MM.1S (cell line): ENCODE results near the gene HLA-DPA1.

Experiments
- DNase-seq: peaks from one replicate; pipeline ENCODE4 v3.0.0-alpha.2; 2015
- H2AFZ ChIP-seq: fragments of 300-600 bp; sonication (generic); 2 replicates; pipeline ENCODE4 v1.6.0; 2016; ENCODE audit warnings: antibody characterized with exemption, low read length
- H3F3A ChIP-seq: fragments of 300-600 bp; sonication (generic); 2 replicates; pipeline ENCODE4 v1.6.1; 2016; ENCODE audit warnings: mild to moderate bottlenecking, antibody characterized with exemption, low read length, moderate library complexity, mixed read lengths; ENCODE audit not compliant: insufficient read depth
- H3K27ac ChIP-seq: fragments of 300-600 bp; sonication (generic); 2 replicates; pipeline ENCODE4 v1.5.1; 2016; ENCODE audit warnings: mild to moderate bottlenecking, low read length
- H3K27me3 ChIP-seq: fragments of 300-600 bp; sonication (generic); replicated peaks from 2 replicates; pipeline ENCODE4 v1.6.0; 2016; ENCODE audit warnings: low read length; ENCODE audit not compliant: insufficient read depth
- H3K36me3 ChIP-seq: fragments of 300-600 bp; sonication (generic); replicated peaks from 2 replicates; pipeline ENCODE4 v1.6.1; 2016; ENCODE audit warnings: mild to moderate bottlenecking, low read length, mixed read lengths; ENCODE audit not compliant: insufficient read depth
- H3K4me1 ChIP-seq: fragments of 300-600 bp; sonication (generic); 2 replicates; pipeline ENCODE4 v1.6.1; 2016; ENCODE audit warnings: low read length, mixed read lengths
- H3K4me2 ChIP-seq: fragments of 300-600 bp; sonication (generic); 2 replicates; pipeline ENCODE4 v1.6.0; 2016; ENCODE audit warnings: low read depth, low read length
- H3K4me3 ChIP-seq: fragments of 300-600 bp; sonication (generic); 2 replicates; pipeline ENCODE4 v1.5.1; 2016; ENCODE audit warnings: low read length, mixed read lengths
- H3K79me2 ChIP-seq: fragments of 300-600 bp; sonication (generic); 2 replicates; pipeline ENCODE4 v1.6.1; 2016; ENCODE audit warnings: mixed run types, low read length, mixed read lengths
- H3K9ac ChIP-seq: fragments of 300-600 bp; sonication (generic); 2 replicates; pipeline ENCODE4 v1.6.1; 2016; ENCODE audit warnings: low read length, mixed read lengths
- H3K9me2 ChIP-seq: fragments of 300-600 bp; sonication (generic); replicated peaks from 2 replicates; pipeline ENCODE4 v1.6.1; 2016; ENCODE audit warnings: mild to moderate bottlenecking, low read length, mixed read lengths; ENCODE audit not compliant: insufficient read depth
- H3K9me3 ChIP-seq: fragments of 300-600 bp; sonication (generic); replicated peaks from 2 replicates; pipeline ENCODE4 v1.6.1; 2016; ENCODE audit warnings: mild to moderate bottlenecking, low read length, mixed read lengths; ENCODE audit not compliant: insufficient read depth
- H4K20me1 ChIP-seq: fragments of 300-600 bp; sonication (generic); 2 replicates; pipeline ENCODE4 v1.6.1; 2016; ENCODE audit warnings: mild to moderate bottlenecking, low read length, moderate library complexity, mixed read lengths; ENCODE audit not compliant: insufficient read depth
- EZH2 ChIP-seq: fragments of 300-600 bp; sonication (generic); optimal IDR thresholded peaks from 2 replicates; pipeline ENCODE3; 2017; ENCODE audit warnings: low read depth, mild to moderate bottlenecking, antibody characterized with exemption, low read length, mixed read lengths
- EZH2phosphoT487 ChIP-seq: fragments of 300-600 bp; sonication (generic); IDR thresholded peaks from 2 replicates; pipeline ENCODE4 v1.6.1; 2018; ENCODE audit warnings: antibody characterized with exemption, low read length
- TF ChIP-seq, protein P1 (sequence below): fragments of 300-600 bp; sonication (generic); IDR thresholded peaks from 2 replicates; pipeline ENCODE4 v1.5.1; 2016; ENCODE audit warnings: antibody characterized with exemption, low read length, mixed read lengths

Gene HLA-DPA1

GRCh38 chr6:33095681-33096080 is 22.2 kb upstream of the HLA-DPA1 start:
- Histone ChIP-seq H3K4me2 (no peak overlapping the region), H3K9ac (no peak overlapping the region), H3K4me1 (no peaks in the 10 kb centered on the region), H3K79me2 (no peaks in the 10 kb centered on the region), H2AFZ (no peak overlapping the region), H3K27me3 (no peaks in the 10 kb centered on the region; the same call in 1 of the 2 replicates), H3F3A (no peaks in the 10 kb centered on the region), H3K9me2 (no peaks in the 10 kb centered on the region), H3K36me3 (no peaks in the 10 kb centered on the region), H4K20me1 (no peaks in the 10 kb centered on the region), H3K4me3 (no peak overlapping the region), H3K27ac (no peak overlapping the region), H3K9me3 (no peaks in the 10 kb centered on the region)
- TF ChIP-seq EZH2: no peak
- TF ChIP-seq, protein P1, sequence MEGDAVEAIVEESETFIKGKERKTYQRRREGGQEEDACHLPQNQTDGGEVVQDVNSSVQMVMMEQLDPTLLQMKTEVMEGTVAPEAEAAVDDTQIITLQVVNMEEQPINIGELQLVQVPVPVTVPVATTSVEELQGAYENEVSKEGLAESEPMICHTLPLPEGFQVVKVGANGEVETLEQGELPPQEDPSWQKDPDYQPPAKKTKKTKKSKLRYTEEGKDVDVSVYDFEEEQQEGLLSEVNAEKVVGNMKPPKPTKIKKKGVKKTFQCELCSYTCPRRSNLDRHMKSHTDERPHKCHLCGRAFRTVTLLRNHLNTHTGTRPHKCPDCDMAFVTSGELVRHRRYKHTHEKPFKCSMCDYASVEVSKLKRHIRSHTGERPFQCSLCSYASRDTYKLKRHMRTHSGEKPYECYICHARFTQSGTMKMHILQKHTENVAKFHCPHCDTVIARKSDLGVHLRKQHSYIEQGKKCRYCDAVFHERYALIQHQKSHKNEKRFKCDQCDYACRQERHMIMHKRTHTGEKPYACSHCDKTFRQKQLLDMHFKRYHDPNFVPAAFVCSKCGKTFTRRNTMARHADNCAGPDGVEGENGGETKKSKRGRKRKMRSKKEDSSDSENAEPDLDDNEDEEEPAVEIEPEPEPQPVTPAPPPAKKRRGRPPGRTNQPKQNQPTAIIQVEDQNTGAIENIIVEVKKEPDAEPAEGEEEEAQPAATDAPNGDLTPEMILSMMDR: no peak
- TF ChIP-seq EZH2phosphoT487: no peak
- DNase-seq: no peak

- Histone ChIP-seq H3K9me3 (no peaks in the 10 kb centered on the region), H3K4me2 (no peak overlapping the region), H2AFZ (no peak overlapping the region), H3K36me3 (no peaks in the 10 kb centered on the region), H3K4me3 (no peak overlapping the region), H3K4me1 (no peaks in the 10 kb centered on the region), H3F3A (no peaks in the 10 kb centered on the region), H3K27ac (no peak overlapping the region), H3K79me2 (no peaks in the 10 kb centered on the region), H3K9me2 (no peaks in the 10 kb centered on the region), H4K20me1 (no peaks in the 10 kb centered on the region), H3K9ac (no peak overlapping the region), H3K27me3 (no peaks in the 10 kb centered on the region; the same call in 1 of the 2 replicates)
- DNase-seq: no peak
- TF ChIP-seq, protein P1: no peak
- TF ChIP-seq EZH2 (no peak), EZH2phosphoT487 (no peak)
These were observed 20.4 kb upstream of the HLA-DPA1 start for GRCh38 chr6:33093855-33094254.

DNA sequence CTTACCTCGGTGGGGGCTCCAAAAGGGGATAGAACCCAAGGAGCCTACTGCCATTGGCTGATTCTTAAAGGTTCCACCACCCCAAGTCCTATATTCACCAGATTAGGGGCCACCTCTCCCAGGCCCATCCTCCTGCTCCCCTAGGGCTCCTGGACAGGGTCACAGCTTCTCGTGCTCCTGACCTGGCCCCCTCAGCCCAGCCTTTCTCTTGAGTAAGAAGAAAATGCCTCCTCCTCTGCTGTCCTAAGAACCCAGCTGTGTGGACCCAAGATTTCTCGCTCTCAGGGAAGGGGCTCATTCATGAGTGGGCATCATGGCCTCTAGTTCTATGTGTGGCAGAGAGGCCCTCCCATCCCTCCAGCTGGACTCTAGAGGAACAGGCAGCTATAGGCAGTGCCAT is 18.9 kb upstream of the HLA-DPA1 start:
- no peak for DNase-seq
- Histone ChIP-seq H3K4me3 (no peak overlapping the region), H3K79me2 (no peaks in the 10 kb centered on the region), H3K4me1 (no peaks in the 10 kb centered on the region), H2AFZ (no peak overlapping the region), H3K27me3 (no peaks in the 10 kb centered on the region), H4K20me1 (no peaks in the 10 kb centered on the region), H3F3A (no peaks in the 10 kb centered on the region), H3K9ac (no peak overlapping the region), H3K27ac (no peak overlapping the region), H3K9me2 (no peaks in the 10 kb centered on the region), H3K9me3 (no peaks in the 10 kb centered on the region), H3K4me2 (no peak overlapping the region), H3K36me3 (no peaks in the 10 kb centered on the region)
- TF ChIP-seq EZH2 (no peak), EZH2phosphoT487 (no peak)
- TF ChIP-seq, protein P1: no peak
